HEK293T (cell line): ENCODE data around the gene AASDHPPT.

Source experiments
- CTCF ChIA-PET: fragments of 350-600 bp; formaldehyde crosslinking; extraction: SDS; loops from one replicate; lab custom pipeline; 2021; ENCODE audit warnings: antibody characterized with exemption, inconsistent platforms; lab: Yijun Ruan, JAX
- POLR2A ChIA-PET: fragments of 350-600 bp; formaldehyde crosslinking; extraction: SDS; loops from one replicate; lab custom pipeline; 2020; ENCODE audit warnings: antibody characterized with exemption, inconsistent platforms; lab: Yijun Ruan, JAX
- DNase-seq: peaks from one replicate; pipeline ENCODE4 v3.0.0; 2012; ENCODE audit warnings: mixed read lengths; ENCODE audit errors: extremely low spot score
- ARNT ChIP-seq: fragments of 450-650 bp; IDR thresholded peaks from 2 replicates; pipeline ENCODE4 v1.6.1; 2017; ENCODE audit warnings: mild to moderate bottlenecking
- BHLHE40 ChIP-seq: fragments of 450-650 bp; IDR thresholded peaks from 2 replicates; pipeline ENCODE4 v1.6.1; 2016; ENCODE audit warnings: mild to moderate bottlenecking, moderate library complexity, borderline replicate concordance
- CTBP1 ChIP-seq: fragments of 450-650 bp; IDR thresholded peaks from 2 replicates; pipeline ENCODE4 v1.6.1; 2016; ENCODE audit warnings: borderline replicate concordance
- ELF4 ChIP-seq: fragments of 450-650 bp; IDR thresholded peaks from 2 replicates; pipeline ENCODE4 v1.6.1; 2017; ENCODE audit warnings: antibody characterized with exemption
- FOXA1 ChIP-seq: fragments of 450-650 bp; IDR thresholded peaks from 2 replicates; pipeline ENCODE4 v1.6.1; 2016; ENCODE audit warnings: mild to moderate bottlenecking
- FOXK2 ChIP-seq: fragments of 450-650 bp; IDR thresholded peaks from 2 replicates; pipeline ENCODE4 v1.6.1; 2016; ENCODE audit warnings: mild to moderate bottlenecking
- FOXM1 ChIP-seq: fragments of 450-650 bp; IDR thresholded peaks from 2 replicates; pipeline ENCODE4 v1.6.1; 2017; ENCODE audit warnings: mild to moderate bottlenecking, borderline replicate concordance
- HDGF ChIP-seq: fragments of 450-650 bp; IDR thresholded peaks from 2 replicates; pipeline ENCODE4 v1.6.1; 2017; ENCODE audit warnings: antibody characterized with exemption, borderline replicate concordance
- L3MBTL2 ChIP-seq: fragments of 450-650 bp; conservative IDR thresholded peaks from 2 replicates; pipeline ENCODE4 v1.6.1; 2016; ENCODE audit warnings: mild to moderate bottlenecking
- LEF1 ChIP-seq: fragments of 450-650 bp; IDR thresholded peaks from 2 replicates; pipeline ENCODE4 v1.6.1; 2017; ENCODE audit warnings: mild to moderate bottlenecking, borderline replicate concordance
- NFRKB ChIP-seq: fragments of 450-650 bp; IDR thresholded peaks from 2 replicates; pipeline ENCODE4 v1.6.1; 2016; ENCODE audit warnings: mild to moderate bottlenecking, moderate library complexity
- PKNOX1 ChIP-seq: fragments of 450-650 bp; IDR thresholded peaks from 2 replicates; pipeline ENCODE4 v1.6.1; 2016
- SP1 ChIP-seq: fragments of 450-650 bp; IDR thresholded peaks from 2 replicates; pipeline ENCODE4 v1.6.1; 2017
- SUZ12 ChIP-seq: fragments of 450-650 bp; IDR thresholded peaks from 2 replicates; pipeline ENCODE4 v1.6.1; 2016; ENCODE audit warnings: mild to moderate bottlenecking
- TARDBP ChIP-seq: fragments of 450-650 bp; IDR thresholded peaks from 2 replicates; pipeline ENCODE4 v1.6.1; 2016
- ZNF384 ChIP-seq: fragments of 450-650 bp; IDR thresholded peaks from 2 replicates; pipeline ENCODE4 v1.6.1; 2016

The AASDHPPT gene

GRCh38 chr11:106061249-106061784 is 16.1 kb upstream of the AASDHPPT start:
- ChIA-PET POLR2A (no interaction called here), CTCF (no interaction called here)
- no peak for TF ChIP-seq LEF1
- no peak for TF ChIP-seq SUZ12
- TF ChIP-seq ELF4 = no peak
- TF ChIP-seq ARNT = no peak
- TF ChIP-seq TARDBP = no peak
- TF ChIP-seq PKNOX1 = no peak
- no peak for TF ChIP-seq FOXK2
- TF ChIP-seq FOXA1 = no peak
- no peak for DNase-seq

GRCh38 chr11:106061954-106062949 is 15.2 kb upstream of the AASDHPPT start:
- POLR2A ChIA-PET = no interaction called here
- no peak for DNase-seq
- no peak for TF ChIP-seq FOXM1
- no peak for TF ChIP-seq PKNOX1
- no peak for TF ChIP-seq ARNT
- TF ChIP-seq ELF4 = no peak
- no peak for TF ChIP-seq BHLHE40
- TF ChIP-seq LEF1 = no peak
- no peak for TF ChIP-seq NFRKB
- TF ChIP-seq ZNF384 = no peak
- CTCF ChIA-PET = no interaction called here

DNA sequence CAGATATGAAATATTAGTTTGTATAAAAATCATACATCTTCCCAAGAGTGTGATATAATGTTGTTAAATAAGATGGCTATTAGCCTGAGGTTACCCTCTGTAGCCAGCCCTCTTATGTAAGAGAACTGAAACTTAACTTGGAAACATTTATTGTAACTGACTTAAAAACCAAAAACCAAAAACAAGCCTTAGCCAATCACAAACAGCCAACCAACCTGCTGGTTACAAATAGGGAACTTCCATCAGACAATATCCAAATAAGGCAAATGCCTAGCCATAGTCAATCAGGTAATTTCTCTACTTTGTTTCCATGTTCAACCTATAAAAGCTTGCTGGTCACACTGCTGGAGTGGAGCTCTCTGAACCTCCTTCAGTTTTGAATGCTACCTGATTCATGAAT is 14.5 kb upstream of the AASDHPPT start:
- TF ChIP-seq LEF1 (no peak), PKNOX1 (no peak), ARNT (no peak), ZNF384 (no peak), FOXM1 (no peak), FOXK2 (no peak), BHLHE40 (no peak), HDGF (no peak), CTBP1 (no peak), L3MBTL2 (no peak), FOXA1 (no peak), SUZ12 (no peak), SP1 (no peak), NFRKB (no peak), ELF4 (no peak), TARDBP (no peak)
- POLR2A ChIA-PET = no interaction called here
- no peak for DNase-seq
- CTCF ChIA-PET = no interaction called here

DNA sequence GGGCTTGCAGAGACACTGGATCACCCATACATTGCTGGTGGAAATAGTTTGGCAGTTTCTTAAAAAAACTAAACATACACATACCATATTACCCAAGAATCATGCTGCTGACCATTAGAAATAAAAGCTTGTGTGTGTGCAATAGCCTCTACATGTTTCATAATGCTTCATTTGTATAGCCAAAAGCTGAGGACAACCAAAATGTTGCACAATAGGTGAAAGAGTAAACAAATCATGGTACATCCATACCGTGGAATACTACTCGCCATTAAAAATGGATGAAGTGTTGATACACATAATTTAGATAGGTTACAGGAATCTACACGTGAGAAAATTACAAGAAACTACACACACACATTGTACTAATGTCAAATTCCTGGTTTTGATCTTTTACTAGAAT is 6.9 kb upstream of the AASDHPPT start:
- ChIA-PET CTCF (no interaction called here), POLR2A (no interaction called here)
- TF ChIP-seq FOXA1 (no peak), FOXM1 (no peak)
- no peak for DNase-seq

- ChIA-PET POLR2A (no interaction called here), CTCF (no interaction called here)
- TF ChIP-seq SP1 (no peak), FOXM1 (no peak), TARDBP (no peak), ARNT (no peak), HDGF (no peak), PKNOX1 (no peak), BHLHE40 (no peak), CTBP1 (no peak), FOXK2 (no peak), NFRKB (no peak), SUZ12 (no peak), ZNF384 (no peak), ELF4 (no peak), LEF1 (no peak), L3MBTL2 (no peak), FOXA1 (no peak)
- DNase-seq = no peak
Measured at GRCh38 chr11:106072804-106073203, 4.7 kb upstream of the AASDHPPT start.
